CD4-positive, alpha-beta T cell treated with Interleukin-15 for 4 hours (primary cell): ENCODE measurements around the gene DCAF12.
A peak's percentile ranks its signal among the peaks of the same experiment; 100 is the strongest.
"Not testable (repeated sequence)": the region's sequence is repeated elsewhere in the genome, so short reads cannot be mapped to it uniquely, and the experiment has no call there.

Experiments
- DNase-seq: peaks from one replicate; pipeline ENCODE4 v3.0.0-alpha.2; 2020; ENCODE audit warnings: low spot score

DCAF12 gene

DNA sequence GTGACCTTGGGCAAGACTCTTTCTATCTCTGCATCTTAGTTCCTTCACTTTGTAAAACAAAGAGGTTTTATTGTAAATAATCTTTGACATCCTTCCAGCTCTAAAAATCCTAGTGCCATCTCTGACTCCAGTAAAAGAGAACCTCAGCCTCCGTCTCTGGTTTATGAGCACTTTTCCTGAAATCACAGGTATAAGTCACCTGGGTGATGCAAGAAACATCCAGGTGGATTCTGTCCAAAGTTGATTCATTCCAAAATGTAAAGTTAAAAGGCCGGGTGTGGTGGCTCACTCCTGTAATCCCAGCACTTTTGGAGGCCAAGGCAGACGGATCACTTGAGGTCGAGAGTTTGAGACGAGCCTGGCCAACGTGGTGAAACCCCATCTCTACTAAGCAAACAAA, 56.7 kb downstream of the DCAF12 start:
- DNase-seq = no peak

DNA sequence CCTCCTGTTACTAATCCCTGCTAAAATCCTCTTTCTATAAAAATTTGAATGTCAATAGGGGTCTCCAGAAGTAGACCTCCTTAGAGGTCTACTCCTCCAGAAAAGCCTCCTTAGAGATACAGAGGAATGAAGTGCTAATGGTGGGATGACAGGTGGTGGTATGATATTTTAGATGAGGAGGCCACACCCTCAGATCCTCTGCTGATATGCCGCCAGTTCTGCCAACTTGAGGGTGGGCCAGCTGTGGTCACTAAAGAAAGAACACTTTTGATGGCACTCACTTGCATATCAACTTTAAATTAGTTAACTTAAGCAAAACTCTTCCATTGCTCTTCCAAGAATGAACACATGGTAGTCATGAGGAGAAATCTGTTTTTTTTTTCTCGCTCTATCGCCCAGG, 61.0 kb downstream of the DCAF12 start:
- no peak for DNase-seq

DNA sequence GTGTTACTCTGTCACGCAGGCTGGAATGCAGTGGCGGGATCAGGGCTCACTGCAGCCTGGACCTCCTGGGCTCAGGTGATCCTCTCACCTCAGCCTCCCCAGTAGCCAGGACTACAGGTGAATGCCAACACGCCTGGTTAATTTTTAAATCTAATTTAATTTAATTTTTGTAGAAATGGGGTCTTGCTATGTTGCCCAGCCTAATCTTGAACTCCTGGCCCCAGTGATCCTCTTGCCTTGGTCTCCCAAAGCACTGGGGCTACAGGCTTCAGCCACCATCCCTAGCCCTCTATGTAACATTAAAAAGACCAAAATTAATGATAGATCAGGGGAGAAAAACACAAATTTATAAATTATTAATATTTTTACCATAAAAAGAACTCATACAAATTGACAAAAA, 66.5 kb downstream of the DCAF12 start:
- DNase-seq = no peak

DNA sequence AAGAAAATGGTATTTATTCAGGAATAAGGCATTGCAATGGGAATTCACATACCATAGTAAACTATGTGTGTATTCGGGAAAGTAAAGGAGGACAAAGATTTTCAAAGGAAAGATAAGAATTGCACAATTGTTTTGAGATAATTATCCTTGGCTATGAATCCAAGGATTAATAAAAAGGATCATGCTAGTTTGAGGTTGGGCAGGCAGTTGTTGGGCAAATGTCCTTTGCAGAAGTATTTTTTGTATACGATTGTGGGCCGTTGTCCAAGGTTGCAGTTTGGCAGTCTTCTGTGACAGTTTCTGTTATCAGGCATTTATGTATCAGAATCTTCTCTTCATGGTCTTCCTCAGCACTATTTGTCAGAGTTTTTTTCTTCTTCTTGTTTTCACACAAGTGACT, 67.2 kb downstream of the DCAF12 start:
- no peak for DNase-seq

DNA sequence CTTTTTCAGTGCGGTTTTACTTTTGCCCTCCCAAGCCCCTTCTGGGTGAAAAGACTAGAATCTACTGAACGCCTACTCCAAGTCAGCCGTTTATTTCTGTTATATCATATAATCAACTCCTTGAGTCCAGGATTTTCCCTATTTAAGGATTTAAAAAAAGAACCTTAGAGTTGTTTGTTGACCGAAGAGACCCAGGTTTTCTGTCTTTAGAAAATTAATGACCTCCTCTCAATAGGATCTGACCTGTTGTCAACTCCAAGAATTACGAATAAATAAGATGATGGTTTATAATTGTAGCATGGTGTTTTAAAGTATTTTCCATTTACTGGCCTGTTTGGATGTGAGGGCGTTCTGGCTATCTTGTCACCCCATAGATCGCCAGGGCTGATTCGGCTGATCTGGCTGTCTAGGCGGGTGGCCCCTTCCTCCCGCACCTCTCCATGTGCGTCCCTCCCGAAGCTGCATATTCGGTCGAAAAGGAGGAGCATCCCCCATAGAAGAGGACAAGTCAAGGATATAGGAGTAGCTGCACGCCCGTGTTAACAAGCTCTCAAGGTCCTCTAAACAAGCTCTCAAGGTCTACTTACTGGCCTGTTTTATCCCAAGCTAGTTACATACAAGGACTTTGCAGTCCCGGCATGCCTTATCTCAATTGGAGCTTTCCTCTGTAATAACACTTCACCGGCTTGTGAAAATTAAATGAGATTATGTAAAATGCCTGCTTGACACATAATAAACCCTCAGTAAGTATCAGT, 76.7 kb downstream of the DCAF12 start:
- no peak for DNase-seq

DNA sequence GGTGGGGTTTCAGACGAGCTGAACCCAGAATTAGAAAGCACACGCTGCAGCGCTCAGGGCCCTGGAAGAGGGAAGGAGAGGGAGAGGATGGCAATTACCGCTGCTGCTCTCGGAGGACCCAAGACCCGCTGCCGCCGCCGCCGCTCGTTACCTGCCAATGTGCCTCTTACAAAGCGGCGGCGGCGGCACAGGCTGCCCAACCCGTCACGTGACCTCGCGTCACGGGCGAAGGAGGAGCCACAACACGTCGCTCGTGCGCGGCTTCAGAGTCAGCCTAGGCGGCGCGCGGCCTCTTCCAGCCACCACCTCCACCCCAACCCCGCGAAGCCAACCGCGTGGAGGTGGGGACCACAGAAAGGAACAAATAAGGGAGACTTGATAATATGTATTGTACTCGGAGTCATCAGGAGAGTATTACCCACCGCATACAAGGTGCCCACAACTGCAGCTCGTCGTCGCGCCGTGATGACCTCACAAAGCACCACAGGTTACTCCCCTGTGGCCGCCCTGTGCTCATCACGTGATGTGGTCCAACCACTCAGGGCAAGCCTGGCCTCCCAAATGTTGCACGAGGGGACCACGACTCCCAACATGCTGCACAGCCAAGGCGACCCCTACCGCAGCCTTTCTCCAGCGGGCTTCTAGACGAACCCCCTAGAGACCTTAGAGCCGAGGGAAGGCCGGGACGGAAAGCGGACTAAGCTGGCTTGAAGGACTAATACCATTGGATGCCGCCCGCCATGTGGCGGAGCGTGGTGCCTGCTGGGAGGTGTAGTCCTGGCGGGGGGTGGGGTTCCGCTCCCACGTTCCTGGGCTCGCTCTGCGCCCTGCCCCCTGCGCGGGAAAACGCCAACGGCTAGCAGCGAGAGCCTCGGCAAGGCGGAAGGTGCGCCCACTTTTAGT, 77.5 kb downstream of the DCAF12 start, which contains the start of gene UBAP2:
Gene UBAP2 (minus strand): TSS at position 161 of the 903 bp plus-strand sequence. CDS start 31,739 bp downstream, outside the sequence.
- peak; percentile 94 for DNase-seq

DNA sequence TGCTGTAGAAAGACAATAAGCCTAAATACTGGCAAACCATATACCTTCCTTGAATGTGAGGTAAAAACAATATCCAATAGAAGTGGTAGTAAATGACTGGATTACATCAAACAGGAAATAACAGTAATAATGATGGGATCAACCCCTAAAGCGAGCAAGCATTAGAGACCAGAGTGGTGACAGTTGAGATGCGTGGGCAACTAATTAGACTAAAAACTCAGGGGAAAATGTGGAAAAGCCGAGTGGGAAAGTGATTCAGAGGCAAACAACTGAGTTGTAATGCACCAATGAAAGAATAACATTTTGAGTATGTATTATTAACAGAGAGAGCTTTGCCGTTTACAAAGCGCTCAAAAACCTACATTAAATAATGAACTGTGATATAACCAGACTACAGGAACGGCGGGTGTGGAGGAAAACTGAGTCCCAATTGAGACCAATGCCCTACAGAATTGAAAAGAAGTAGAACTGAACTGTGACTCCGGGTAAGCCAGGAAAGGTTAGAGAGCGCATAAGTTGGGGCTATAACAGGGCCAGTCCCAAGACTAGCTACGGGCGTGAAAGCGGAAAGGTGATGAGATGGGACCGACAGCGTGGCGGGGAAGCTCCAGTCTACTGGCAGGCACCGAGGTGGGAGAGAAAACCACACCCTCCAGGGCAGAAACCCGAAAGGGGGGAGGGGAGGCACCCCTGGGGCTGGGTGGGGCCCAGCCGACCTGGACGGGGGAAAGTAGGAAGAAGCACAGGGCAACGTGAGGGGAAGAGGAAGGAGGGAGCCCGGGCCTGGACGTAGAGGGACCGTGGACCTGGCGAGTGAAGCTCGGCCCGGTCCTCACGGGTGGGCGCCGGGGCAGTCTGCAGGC, 78.4 kb downstream of the DCAF12 start:
- DNase-seq = peak; percentile 30

DNA sequence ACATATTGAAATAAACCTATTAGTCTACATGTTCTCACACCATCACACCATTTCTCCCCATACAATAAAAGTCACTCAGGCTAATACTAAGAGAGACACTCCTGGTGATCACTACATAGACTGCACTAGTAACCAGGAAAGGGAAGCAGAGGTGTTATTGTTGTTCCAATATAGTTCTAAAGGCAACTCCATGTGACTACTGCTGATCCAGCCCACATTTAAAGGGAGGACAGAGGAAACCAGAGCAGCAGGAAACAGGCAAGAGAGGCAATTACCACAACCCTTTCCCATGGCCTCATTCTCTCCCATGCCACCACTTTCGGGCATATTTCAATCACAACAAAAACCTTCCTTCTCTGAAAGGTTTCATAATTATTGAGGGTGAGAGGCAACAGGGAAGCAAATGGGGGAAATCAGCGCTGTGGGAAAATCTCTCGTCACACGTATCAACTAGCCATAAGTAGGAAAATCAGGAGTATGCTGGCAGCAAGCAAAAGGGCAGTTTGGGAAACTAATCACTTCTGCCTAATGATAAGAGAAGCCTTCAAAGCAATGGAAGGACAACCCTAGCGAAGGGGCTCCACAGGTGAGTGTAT, 79.6 kb downstream of the DCAF12 start:
- no peak for DNase-seq

DNA sequence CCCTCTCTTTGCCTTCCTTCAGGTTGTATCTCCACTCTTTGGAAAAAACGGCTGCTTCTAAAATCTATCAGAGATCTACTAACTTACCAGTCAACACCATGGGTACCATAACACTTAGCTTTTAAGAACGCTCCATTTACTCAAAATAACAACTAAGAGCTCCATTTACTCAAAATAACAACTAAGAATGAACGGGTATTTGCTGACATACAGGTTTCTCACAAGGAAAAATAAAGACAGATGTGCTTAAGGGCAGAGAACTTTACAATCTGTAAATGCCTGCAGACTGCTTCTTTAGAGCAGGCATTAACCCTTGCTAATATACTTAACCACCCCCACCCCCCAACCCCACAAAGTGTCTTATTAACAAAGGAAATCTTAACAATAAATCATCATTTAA, 80.6 kb downstream of the DCAF12 start:
- DNase-seq = no peak

DNA sequence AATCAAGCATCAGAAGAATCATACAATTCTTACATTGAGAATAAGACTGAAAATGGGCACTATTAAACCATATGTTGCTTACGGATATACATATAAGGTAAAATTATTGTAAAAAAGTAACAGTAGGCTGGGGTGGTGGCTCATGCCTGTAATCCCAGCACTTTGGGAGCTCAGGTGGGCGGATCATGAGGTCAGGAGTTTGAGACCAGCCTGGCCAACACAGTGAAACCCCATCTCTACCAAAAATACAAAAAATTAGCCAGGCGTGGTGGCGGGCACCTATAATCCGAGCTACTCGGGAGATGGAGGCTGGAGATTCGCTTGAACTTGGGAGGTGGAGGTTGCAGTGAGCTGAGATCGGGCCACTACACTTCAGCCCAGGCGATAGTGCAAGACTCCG, 84.4 kb downstream of the DCAF12 start:
- DNase-seq = not testable (repeated sequence)

DNA sequence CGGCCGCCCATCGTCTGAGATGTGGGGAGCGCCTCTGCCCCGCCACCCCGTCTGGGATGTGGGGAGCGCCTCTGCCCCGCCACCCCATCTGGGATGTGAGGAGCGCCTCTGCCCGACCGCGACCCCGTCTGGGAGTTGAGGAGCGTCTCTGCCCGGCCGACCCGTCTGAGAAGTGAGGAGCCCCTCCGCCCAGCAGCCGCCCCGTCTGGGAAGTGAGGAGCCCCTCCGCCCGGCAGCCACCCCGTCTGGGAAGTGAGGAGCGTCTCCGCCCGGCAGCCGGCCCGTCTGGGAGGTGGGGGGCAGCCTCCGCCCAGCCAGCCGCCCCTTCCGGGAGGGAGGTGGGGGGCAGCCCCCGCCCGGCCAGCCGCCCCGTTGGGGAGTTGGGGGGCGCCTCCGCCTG, 87.6 kb downstream of the DCAF12 start:
- not testable (repeated sequence) for DNase-seq

DNA sequence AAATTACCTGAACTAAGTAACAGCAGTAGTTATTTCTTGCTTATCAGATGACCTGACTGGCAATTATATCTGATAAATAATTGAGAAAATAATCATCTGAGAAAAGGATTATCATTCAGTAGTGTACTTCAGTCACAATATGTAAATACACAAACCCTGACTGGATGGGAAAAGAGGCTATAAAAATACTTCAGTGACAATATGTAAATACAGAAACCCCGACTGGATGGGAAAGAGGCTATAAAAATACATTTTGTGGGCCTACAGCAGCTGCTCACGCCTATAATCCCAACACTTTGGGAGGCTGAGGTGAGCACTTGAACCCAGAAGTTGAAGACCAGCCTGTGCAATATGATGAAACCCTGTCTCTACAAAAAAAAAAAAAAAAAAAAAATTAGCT, 88.9 kb downstream of the DCAF12 start:
- DNase-seq = no peak

DNA sequence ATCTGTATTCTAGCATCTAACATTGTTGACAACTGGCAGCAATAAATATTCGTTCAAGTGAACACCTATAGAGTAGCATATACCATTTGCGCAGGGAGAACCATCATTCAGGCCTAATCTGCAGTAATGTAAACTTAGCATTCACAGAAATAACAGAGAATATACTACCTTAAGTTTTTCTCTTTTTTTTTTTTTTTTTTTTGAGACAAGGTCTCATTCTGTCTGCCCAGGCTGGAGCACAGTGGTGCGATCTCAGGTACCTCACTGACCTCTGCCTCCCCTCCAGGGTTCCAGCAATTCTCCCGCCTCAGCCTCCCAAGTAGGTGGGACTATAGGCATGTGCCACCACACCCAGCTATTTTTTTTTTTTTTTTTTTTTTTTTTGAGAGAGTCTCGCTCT, 89.9 kb downstream of the DCAF12 start:
- DNase-seq = no peak
